Fibroblast of the conjunctiva (primary cell): ENCODE data around the gene PREX1.

ENCODE experiments used
- DNase-seq: peaks from one replicate; pipeline ENCODE4 v3.0.0-alpha.2; 2010; ENCODE audit warnings: low read depth

PREX1 gene

GRCh38 chr20:48620507-48621375 lies 207.1 kb downstream of the PREX1 start:
- DNase-seq, result peak; percentile 75

DNA sequence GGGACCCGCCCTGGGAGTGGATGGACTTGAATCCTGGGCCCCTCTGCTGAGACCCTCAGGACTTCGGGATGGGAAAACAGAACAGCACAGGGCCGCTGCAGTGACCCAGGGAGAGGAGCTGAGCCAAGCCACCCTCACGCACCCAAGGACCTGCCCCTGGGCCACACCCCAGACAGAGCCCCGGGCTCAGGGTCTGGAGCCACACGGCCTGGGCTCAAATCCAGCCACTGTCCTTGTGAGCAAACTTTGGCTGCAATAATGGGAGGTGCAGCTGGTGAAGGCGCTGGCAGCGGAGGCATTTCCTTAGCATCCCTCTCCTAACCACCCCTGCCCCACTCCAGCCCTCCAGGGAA lies 207.7 kb downstream of the PREX1 start:
- no peak for DNase-seq

DNA sequence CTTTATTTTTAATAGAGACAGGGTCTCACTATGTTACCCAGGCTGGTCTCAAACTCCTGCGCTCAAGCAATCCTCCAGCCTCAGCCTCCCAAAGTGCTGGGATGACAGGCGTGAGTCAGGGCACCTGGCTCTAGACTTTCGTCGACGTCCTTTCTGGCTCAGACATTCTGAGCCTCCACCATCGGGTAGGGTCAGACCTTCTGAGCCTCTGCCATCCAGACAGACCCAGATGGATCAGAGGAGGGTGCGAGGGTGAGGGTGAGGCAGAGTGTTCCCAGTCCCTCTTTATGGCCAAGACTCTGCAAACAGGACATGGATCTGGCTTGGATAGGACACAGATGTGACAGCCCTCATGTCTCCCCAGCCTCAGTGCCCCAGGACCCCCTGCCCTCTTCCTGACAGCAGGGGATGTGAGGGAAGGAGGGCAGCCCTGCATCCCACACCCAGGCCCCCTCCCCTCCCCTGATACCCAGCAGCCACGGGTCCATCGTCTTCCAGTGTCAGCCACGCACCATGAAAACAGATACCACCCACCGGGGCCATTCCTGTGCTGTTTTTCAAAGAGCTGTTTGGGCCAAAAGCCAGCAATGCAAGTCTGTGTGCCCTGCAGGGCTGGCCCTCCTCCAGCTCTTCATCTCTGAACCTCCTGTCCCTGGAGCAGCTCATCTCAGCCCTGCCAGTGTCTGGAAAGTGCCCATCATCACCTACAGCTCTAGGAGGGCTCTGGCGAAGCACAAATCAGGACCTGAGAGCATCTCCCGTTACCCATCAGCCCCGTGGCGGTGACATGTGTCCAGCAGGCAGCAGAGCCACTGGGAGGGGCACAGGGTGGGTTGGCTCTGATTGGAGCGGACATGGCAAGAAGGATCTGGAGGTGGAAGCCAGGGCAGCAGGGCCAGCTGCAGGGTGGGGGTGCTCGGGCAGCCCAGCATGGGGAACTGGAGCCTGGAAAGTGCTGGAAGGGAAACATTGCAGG lies 208.4 kb downstream of the PREX1 start:
- DNase-seq, result no peak

GRCh38 chr20:48618631-48619030 lies 209.2 kb downstream of the PREX1 start:
- no peak for DNase-seq

- no peak for DNase-seq
Measured at GRCh38 chr20:48618052-48618451, 209.7 kb downstream of the PREX1 start.

DNA sequence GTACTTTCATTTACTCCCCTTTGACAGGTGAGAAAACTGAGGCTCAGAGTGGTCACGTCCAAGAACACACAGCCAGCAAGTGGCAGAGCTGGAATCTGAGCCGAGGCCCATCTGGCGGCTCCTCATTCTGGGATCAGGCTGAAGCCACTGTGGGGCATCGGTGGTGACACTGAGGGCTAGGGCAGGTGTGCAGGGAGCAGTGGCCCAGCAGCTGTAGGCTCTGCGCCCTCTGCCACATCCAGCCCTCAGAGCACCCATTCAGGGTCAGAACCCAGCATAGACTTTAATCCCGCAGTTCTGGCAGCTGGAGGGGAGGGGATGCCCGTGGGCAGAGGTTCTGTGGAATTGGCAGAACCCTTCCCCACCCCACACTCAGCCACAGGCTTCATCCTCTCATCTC lies 210.3 kb downstream of the PREX1 start:
- no peak for DNase-seq

DNA sequence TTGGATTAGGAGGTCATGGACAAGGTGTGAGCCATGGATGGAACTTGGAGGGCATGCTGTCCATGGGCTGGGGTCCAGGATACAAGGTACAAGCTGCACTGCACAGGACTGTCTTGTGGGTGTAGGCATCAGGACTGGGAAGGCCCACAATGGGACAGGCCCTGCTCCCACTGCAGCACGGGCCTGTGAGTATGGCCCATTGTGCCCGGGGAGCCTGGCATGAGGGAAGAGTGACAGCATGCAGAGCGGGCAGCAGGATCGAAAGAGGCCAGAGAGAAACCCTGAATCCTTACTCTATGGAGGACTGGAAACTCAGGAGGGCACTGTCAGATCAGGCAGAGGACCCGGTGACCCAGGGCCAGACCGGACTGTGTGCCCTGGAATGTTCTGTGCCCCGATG lies 211.3 kb downstream of the PREX1 start:
- no peak for DNase-seq

DNA sequence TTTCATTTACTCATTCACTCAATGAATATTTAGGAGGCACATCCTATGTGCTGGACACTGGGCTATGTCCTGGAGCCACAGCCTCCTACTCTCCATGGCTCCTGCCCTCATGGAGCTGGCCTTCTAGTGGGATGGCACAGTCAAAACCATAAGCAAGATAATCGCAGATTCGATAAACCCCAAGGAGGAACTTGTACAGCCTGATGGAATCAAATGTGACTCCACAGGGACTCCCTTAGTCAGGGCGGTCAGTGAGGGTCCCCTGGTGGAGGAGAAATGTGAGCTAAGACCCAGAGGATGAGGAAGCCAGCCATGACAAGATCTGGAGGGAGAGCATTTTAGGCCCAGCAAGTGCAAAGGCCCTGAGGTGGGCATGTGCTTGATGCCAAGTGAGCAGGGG lies 211.9 kb downstream of the PREX1 start:
- no peak for DNase-seq

- DNase-seq, result no peak
Measured at GRCh38 chr20:48614593-48615274, 213.1 kb downstream of the PREX1 start.

DNA sequence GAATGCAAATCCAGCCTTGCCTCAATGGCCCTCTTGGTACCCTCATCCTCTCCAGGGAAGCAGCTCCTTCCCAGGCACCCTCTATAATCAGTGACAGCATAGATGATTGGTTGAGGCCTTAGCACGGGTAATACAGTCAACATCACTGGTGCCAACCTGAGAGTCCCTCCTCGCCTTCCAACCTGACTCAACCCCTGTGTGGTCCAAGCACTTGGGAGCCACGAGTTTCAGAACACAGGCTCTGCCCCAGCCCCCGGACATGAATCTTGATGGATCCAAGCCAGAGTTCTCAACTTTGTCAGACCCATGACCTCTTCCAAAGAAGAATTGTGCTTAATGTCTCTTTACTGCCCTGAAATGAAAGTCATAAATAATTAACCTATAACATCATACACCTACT lies 213.9 kb downstream of the PREX1 start:
- DNase-seq, result no peak

DNA sequence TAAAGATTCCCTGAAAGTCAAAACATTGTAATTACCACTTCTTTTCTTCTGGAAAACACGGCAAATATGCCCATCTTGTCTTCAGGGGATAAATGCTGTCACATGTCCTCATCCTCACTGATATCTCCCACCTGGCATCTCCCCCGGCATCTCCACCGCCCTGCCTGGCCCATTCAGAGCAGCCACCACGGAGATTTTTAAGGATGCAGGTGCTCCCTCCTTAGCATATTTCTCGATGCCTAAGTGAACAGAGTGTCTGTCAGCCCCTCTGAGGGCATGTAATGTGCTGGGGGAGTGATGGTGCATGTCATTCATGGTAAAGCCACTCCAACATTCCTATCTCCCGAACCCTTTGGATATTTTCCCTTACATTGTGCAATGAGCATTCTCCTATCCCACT lies 215.5 kb downstream of the PREX1 start:
- DNase-seq, result no peak

- DNase-seq, result no peak
Measured at GRCh38 chr20:48610996-48611395, 216.8 kb downstream of the PREX1 start.

DNA sequence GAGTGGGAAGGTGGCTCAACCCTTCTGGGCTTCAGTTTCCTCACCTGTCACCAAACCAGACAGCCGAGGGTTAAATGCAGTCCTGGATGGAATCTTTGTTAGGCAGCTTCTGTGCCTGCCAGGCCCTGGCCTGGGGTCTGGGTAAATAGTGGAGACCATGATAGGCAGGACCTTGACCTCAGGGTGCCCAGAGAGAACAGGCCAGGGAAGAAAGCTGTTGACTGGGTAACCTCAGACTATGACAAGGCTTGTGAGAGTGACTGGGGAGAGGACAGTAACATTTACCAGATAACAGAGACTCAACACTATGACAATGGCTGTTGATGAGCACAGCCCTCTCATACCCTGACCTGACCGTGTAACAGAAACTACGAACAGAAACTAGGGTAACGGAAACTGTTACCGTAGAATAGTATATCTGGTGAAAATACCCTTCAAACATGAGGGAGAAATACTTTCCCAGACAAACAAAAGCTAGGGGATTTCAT lies 218.3 kb downstream of the PREX1 start:
- DNase-seq, result no peak

- DNase-seq, result no peak
Measured at GRCh38 chr20:48608756-48609155, 219.0 kb downstream of the PREX1 start.

- DNase-seq, result no peak
Measured at GRCh38 chr20:48607544-48607865, 220.3 kb downstream of the PREX1 start.

GRCh38 chr20:48606841-48607543 lies 220.8 kb downstream of the PREX1 start:
- DNase-seq, result no peak

DNA sequence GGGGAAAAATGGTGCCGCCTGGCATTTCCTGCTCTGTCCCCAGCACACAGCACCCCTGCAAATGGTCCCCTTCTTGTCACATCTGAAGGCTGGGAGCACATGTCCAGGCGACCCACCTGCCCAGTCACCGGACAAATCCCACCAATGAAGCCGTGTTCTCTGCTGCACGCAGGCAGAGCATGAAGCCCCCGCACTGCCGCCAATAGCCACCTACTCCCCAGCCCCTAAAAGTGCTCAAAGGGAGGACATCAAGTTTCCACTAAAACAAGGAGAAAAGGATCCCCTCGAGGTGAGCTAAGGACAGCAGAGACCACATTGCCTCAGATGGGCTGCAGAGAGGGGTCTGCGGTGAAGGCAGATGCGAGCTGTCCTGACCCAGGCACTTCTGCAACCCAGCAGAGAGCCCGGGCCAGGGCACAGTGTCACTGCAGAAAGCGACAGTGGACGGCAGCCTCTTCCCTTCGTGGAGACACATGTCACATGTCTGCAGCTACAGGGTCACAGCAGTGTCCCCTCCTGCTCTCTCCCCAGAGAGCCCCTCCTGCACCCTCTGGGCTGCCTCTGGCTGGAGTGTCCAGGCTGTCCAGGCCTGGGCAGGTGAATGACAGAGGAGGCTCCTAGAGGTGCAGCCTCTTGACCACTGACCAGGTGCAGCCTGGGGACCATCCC lies 221.5 kb downstream of the PREX1 start:
- DNase-seq, result no peak

GRCh38 chr20:48605364-48606171 lies 222.2 kb downstream of the PREX1 start:
- no peak for DNase-seq

- DNase-seq, result no peak
Measured at GRCh38 chr20:48604936-48605335, 222.9 kb downstream of the PREX1 start.

- DNase-seq, result no peak
Measured at GRCh38 chr20:48604426-48604825, 223.4 kb downstream of the PREX1 start.
